ENCODE results near the gene SEPTIN7.
"Not testable (repeated sequence)": the region's sequence is repeated elsewhere in the genome, so short reads cannot be mapped to it uniquely, and the experiment has no call there.

Gene SEPTIN7

DNA sequence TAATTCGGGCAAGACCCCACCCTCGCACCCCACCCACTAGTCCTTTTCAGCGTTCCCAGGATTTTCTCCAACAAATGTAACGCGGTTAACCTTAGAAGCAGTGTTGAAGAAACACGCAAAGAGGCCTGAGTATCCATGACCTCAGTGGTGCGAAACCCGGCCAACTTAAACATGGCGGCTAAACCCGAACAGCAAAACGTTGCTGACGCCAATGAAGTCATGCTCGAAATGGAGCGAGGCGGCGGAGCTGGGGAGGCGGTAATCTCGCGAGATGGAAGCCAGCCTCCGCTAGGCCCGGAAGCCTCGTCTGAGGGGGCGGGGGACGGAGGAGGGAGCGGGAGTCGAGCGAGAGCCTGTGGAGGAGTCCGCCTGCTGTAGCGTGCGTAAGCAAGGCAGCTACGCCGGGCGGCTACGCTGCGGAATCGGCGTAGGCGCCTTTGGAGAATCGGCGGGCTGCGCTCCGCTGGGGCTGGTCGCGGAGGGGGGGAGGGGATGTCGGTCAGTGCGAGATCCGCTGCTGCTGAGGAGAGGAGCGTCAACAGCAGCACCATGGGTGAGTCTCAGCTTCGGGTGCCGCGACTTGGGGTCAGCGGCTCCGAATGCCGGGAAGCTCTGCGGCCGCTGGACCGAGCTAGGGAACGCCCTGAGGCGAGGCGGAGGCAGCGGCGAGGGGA lies at the start of gene SEPTIN7:
SEPTIN7 (plus strand) TSS at position 340 of the 674 bp plus-strand sequence; CDS start at position 493, 153 bp downstream.
- Mint-ChIP-seq H3K27ac (peak within 1 kb of the TSS; percentile 97), H3K4me3 (peak within 1 kb of the TSS; percentile 97), H3K9me3 (no peaks in the 10 kb centered on the region), H3K4me1 (peaks cover 51% of the 10 kb centered on the region), H3K36me3 (peaks cover 50% of the 10 kb centered on the region)
- peak; percentile 99 to 100 for DNase-seq (ENCODE audit: low spot score in 2 of 2)
- peak; percentile 93 for ATAC-seq

- Mint-ChIP-seq H3K9me3 (no peaks in the 10 kb centered on the region), H3K4me3 (no peak overlapping the region), H3K4me1 (peaks cover 6% of the 10 kb centered on the region), H3K27ac (no peak overlapping the region), H3K36me3 (no peaks in the 10 kb centered on the region)
- ATAC-seq (no peak), DNase-seq (ENCODE audit: low spot score in 2 of 2) (no peak)
These were observed 48.1 kb upstream of the SEPTIN7 start for GRCh38 chr7:35752742-35753141.

- Mint-ChIP-seq H3K9me3 (no peaks in the 10 kb centered on the region), H3K4me3 (no peak overlapping the region), H3K36me3 (no peaks in the 10 kb centered on the region), H3K27ac (no peak overlapping the region), H3K4me1 (peaks cover 13% of the 10 kb centered on the region)
- DNase-seq (ENCODE audit: low spot score in 2 of 2) (no peak), ATAC-seq (no peak)
These were observed 46.9 kb upstream of the SEPTIN7 start for GRCh38 chr7:35753761-35754603.

DNA sequence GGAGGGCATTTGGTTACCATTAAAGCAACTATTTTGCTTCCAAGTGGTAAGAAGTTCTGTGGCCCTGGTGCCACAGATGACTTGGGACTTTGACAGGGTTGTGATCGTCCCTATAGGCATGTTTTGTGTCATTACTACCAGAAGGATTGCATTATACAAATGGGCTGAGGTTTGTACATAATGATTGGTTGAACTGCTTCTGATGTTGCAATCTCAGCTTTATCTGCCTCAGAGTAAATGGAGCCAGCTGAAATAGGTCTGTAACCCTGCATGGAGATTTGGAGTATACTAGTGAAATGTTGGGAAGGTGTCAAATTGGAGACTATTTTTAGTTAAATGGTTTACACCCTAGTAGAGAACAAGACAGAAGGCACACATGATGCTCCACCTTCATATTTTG lies 46.1 kb upstream of the SEPTIN7 start:
- H3K4me3 Mint-ChIP-seq = no peak overlapping the region
- DNase-seq (ENCODE audit: low spot score in 2 of 2) = no peak
- no peak overlapping the region for H3K27ac Mint-ChIP-seq
- H3K4me1 Mint-ChIP-seq = peaks cover 13% of the 10 kb centered on the region
- no peak for ATAC-seq
- H3K9me3 Mint-ChIP-seq = no peaks in the 10 kb centered on the region
- no peaks in the 10 kb centered on the region for H3K36me3 Mint-ChIP-seq

GRCh38 chr7:35755711-35756110 lies 45.1 kb upstream of the SEPTIN7 start:
- DNase-seq (ENCODE audit: low spot score in 2 of 2) = no peak
- Mint-ChIP-seq H3K27ac (no peak overlapping the region), H3K4me3 (no peak overlapping the region), H3K4me1 (peaks cover 13% of the 10 kb centered on the region), H3K9me3 (no peaks in the 10 kb centered on the region), H3K36me3 (no peaks in the 10 kb centered on the region)
- ATAC-seq = peak; percentile 37

DNA sequence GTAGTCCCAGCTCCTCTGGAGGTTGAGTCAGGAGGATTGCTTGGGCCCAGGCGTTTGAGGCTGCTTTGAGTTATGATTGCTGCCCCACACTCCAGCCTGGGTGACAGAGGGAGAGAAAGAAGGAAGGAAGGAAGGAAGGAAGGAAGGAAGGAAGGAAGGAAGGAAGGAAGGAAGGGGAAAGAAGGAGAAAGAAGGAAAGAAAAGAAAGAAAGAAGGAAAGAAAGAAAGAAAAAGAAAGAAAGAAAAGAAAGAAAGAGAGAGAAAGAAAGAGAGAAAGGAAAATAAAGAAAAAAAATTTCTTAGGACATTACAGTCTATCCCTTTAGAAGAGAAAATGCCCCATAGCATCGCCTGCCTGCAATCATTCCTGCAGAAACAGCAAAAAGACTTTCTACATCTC lies 44.4 kb upstream of the SEPTIN7 start:
- not testable (repeated sequence) for H3K27ac Mint-ChIP-seq; H3K36me3 Mint-ChIP-seq; DNase-seq (ENCODE audit: low spot score in 2 of 2); H3K4me3 Mint-ChIP-seq; H3K9me3 Mint-ChIP-seq; ATAC-seq
- H3K4me1 Mint-ChIP-seq = peaks cover 13% of the 10 kb centered on the region

DNA sequence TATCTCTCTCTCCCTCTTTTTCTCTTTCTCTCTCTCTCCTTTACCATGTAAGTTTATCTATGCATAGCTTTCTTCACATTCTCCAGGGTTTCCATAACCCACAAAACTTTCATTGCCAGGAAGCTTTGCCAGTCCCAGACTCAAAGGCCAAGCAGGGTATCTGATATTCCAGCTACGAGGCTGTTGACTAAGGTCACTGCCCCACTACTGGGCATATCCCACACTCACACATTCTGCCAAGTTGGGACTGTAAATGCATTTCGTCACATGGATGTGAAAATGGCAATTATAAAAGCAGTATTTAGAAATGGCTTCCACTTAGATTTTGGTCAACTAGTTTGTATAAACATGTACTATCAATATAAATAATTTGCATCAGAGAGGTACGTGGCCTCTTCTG lies 43.3 kb upstream of the SEPTIN7 start:
- Mint-ChIP-seq H3K9me3 (no peaks in the 10 kb centered on the region), H3K4me1 (peaks cover 13% of the 10 kb centered on the region), H3K4me3 (no peak overlapping the region), H3K36me3 (no peaks in the 10 kb centered on the region), H3K27ac (no peak overlapping the region)
- no peak for DNase-seq (ENCODE audit: low spot score in 2 of 2)
- ATAC-seq = no peak

DNA sequence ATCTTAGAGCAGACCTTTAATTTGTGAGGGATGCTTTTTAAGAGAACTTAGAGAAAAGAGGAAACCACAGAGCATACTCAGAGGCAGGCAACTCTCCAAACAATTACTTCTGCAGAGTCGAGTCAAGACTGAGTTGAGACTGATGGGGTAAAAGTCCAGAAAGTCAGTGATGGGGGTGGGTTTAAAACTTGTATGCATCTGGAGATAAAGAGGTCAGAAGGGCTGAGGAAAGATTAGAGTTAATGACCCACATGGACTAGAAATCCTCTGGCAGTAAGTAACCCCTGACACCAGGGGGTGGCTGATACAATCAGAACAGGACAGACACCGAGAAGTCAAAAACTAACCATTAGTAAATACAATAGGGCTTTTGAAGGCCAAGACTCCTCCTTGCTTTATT lies 42.4 kb upstream of the SEPTIN7 start:
- peaks cover 13% of the 10 kb centered on the region for H3K4me1 Mint-ChIP-seq
- H3K9me3 Mint-ChIP-seq = no peaks in the 10 kb centered on the region
- no peaks in the 10 kb centered on the region for H3K36me3 Mint-ChIP-seq
- H3K27ac Mint-ChIP-seq = no peak overlapping the region
- no peak overlapping the region for H3K4me3 Mint-ChIP-seq
- DNase-seq (ENCODE audit: low spot score in 2 of 2) = no peak
- no peak for ATAC-seq

DNA sequence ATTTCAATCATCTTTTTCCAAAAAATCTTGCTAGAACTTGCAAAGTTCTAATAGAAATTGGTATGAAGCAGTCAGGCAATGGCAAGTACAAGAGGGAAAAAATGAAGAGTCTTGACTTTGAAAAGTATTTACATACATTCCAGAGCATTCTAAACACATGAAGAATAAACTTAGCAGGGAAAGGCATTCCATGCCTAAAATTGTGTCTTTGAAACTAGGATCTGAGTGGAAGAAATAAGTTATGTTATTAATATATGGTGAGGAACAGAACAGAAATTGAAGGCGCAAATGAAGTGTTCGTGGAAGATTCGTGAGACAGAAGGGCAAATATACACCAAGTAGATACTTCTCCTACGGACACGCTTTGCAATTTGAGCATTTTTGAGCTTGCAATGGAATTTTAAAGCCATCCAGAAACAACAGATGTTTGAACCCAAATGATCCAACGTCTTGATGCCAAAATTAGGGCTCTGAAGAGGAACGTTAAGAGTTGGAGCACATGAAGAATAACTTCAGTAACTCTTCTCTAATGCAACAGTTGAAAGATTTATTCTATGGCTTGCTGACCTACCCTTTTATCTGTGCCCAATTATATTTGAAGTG lies 40.6 kb upstream of the SEPTIN7 start:
- ATAC-seq (no peak), DNase-seq (ENCODE audit: low spot score in 2 of 2) (no peak)
- Mint-ChIP-seq H3K4me1 (peaks cover 13% of the 10 kb centered on the region), H3K9me3 (no peaks in the 10 kb centered on the region), H3K27ac (no peak overlapping the region), H3K36me3 (no peaks in the 10 kb centered on the region), H3K4me3 (no peak overlapping the region)

DNA sequence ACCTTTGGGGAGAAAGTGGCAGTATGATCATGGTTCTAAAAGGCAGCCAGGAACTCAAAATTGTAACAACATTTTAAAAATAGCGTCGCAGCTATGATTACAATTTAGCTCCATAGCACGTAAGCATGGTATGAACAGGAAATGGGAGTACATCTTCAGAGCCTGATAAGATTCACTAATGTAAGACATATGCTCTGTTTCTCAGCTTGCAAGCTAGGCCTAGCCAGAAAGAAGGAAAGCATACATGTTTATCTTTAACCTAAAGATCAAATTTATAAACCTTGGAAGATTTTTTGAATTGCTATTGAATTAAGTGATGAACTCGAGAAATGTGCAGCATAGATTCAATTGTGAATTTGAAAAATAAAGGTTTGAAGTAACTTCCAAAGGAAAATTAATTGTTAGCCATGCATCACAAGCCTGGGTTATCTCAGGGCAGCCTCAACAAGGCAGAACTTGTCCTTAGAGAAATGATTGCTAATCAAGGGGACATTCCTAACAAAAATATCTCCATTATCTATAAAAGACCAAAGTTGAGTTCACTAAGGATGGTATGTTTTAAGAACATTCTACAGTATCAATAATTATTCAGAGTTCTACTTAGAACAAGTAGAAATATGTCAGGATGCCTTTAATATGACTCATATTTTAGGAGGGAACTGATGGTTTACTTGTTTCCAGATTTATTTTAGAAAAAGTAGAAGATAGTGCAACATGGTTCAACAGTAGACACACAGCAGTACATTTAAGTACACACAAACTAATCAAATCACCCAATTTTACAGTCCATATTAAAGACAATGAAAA lies 38.8 kb upstream of the SEPTIN7 start:
- H3K27ac Mint-ChIP-seq = no peak overlapping the region

GRCh38 chr7:35762781-35763180 lies 38.1 kb upstream of the SEPTIN7 start:
- H3K4me1 Mint-ChIP-seq = peaks cover 8% of the 10 kb centered on the region
- ATAC-seq = no peak
- no peak for DNase-seq (ENCODE audit: low spot score in 2 of 2)
- H3K27ac Mint-ChIP-seq = no peak overlapping the region
- H3K9me3 Mint-ChIP-seq = no peaks in the 10 kb centered on the region
- H3K36me3 Mint-ChIP-seq = no peaks in the 10 kb centered on the region
- H3K4me3 Mint-ChIP-seq = no peak overlapping the region

More for the DNA sequence above, 38.8 kb upstream of the SEPTIN7 start:
- DNase-seq (ENCODE audit: low spot score in 2 of 2) (no peak), ATAC-seq (no peak)
- H3K4me3 Mint-ChIP-seq = no peak overlapping the region
- peaks cover 8% of the 10 kb centered on the region for H3K4me1 Mint-ChIP-seq
- H3K9me3 Mint-ChIP-seq = no peaks in the 10 kb centered on the region
- no peaks in the 10 kb centered on the region for H3K36me3 Mint-ChIP-seq

- Mint-ChIP-seq H3K4me1 (no peaks in the 10 kb centered on the region), H3K36me3 (no peaks in the 10 kb centered on the region), H3K4me3 (no peak overlapping the region), H3K9me3 (no peaks in the 10 kb centered on the region), H3K27ac (no peak overlapping the region)
- ATAC-seq (no peak), DNase-seq (ENCODE audit: low spot score in 2 of 2) (no peak)
These were observed 32.5 kb upstream of the SEPTIN7 start for GRCh38 chr7:35768346-35768745.

- DNase-seq (ENCODE audit: low spot score in 2 of 2) (no peak), ATAC-seq (no peak)
- Mint-ChIP-seq H3K27ac (no peak overlapping the region), H3K4me3 (no peak overlapping the region), H3K36me3 (no peaks in the 10 kb centered on the region), H3K4me1 (no peaks in the 10 kb centered on the region), H3K9me3 (no peaks in the 10 kb centered on the region)
These were observed 29.1 kb upstream of the SEPTIN7 start for GRCh38 chr7:35771776-35772175.

DNA sequence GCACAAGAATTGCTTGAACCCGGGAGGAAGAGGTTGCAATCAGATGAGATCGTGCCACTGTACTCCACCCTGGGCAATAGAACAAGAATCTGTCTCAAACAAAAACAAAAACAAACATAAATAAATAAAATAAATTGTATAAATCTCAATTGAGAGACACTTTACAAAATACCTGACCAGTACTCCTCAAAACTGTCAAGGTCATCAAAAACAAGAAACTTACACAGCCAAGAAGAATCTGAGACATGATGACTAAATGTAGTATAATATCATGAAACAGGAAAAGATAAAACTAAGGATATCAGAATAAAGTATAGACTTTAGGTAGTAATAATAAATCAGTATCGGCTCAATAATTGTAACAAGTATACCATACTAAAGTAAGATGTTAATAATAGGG lies 26.9 kb upstream of the SEPTIN7 start:
- Mint-ChIP-seq H3K27ac (no peak overlapping the region), H3K4me1 (no peaks in the 10 kb centered on the region), H3K9me3 (no peaks in the 10 kb centered on the region), H3K4me3 (no peak overlapping the region), H3K36me3 (no peaks in the 10 kb centered on the region)
- no peak for ATAC-seq
- DNase-seq (ENCODE audit: low spot score in 2 of 2) = no peak

GRCh38 chr7:35776686-35777085 lies 24.2 kb upstream of the SEPTIN7 start:
- no peak for ATAC-seq
- H3K36me3 Mint-ChIP-seq = no peaks in the 10 kb centered on the region
- H3K9me3 Mint-ChIP-seq = no peaks in the 10 kb centered on the region
- DNase-seq (ENCODE audit: low spot score in 2 of 2) = no peak
- no peak overlapping the region for H3K4me3 Mint-ChIP-seq
- no peak overlapping the region for H3K27ac Mint-ChIP-seq
- H3K4me1 Mint-ChIP-seq = no peaks in the 10 kb centered on the region
